Medulla oblongata (tissue), 1 donor: ENCODE measurements around the gene DGKI.

ENCODE experiments used
- DNase-seq: peaks from one replicate; pipeline ENCODE4 v3.0.0-alpha.2; 2015; ENCODE audit errors: extremely low spot score

DGKI gene

GRCh38 chr7:137871170-137871915 lies 24.6 kb upstream of the DGKI start:
- DNase-seq = no peak

GRCh38 chr7:137870684-137871083 lies 23.9 kb upstream of the DGKI start:
- no peak for DNase-seq

GRCh38 chr7:137870078-137870477 lies 23.3 kb upstream of the DGKI start:
- no peak for DNase-seq

GRCh38 chr7:137869260-137869659 lies 22.5 kb upstream of the DGKI start:
- DNase-seq = no peak

GRCh38 chr7:137867289-137867688 lies 20.5 kb upstream of the DGKI start:
- no peak for DNase-seq

GRCh38 chr7:137865764-137866163 lies 19.0 kb upstream of the DGKI start:
- no peak for DNase-seq

GRCh38 chr7:137862964-137863363 lies 16.2 kb upstream of the DGKI start:
- no peak for DNase-seq

- DNase-seq = no peak
Measured at GRCh38 chr7:137862358-137862757, 15.6 kb upstream of the DGKI start.

- no peak for DNase-seq
Measured at GRCh38 chr7:137860542-137860941, 13.8 kb upstream of the DGKI start.

GRCh38 chr7:137853053-137853452 lies 6.3 kb upstream of the DGKI start:
- no peak for DNase-seq

GRCh38 chr7:137852108-137852507 lies 5.3 kb upstream of the DGKI start:
- DNase-seq = no peak

GRCh38 chr7:137850972-137851945 lies 4.5 kb upstream of the DGKI start:
- DNase-seq = no peak

GRCh38 chr7:137850571-137850970 lies 3.8 kb upstream of the DGKI start:
- no peak for DNase-seq

GRCh38 chr7:137848095-137848494 lies 1.3 kb upstream of the DGKI start:
- DNase-seq = no peak

- DNase-seq = no peak
Measured at GRCh38 chr7:137847568-137848050, 835 bp upstream of the DGKI start.

- DNase-seq = no peak
Measured at GRCh38 chr7:137846549-137846826, 286 bp downstream of the DGKI start.

GRCh38 chr7:137844677-137845425 lies 1.9 kb downstream of the DGKI start:
- no peak for DNase-seq

GRCh38 chr7:137839903-137840779 lies 6.6 kb downstream of the DGKI start:
- DNase-seq = no peak

- DNase-seq = no peak
Measured at GRCh38 chr7:137838706-137839315, 8.0 kb downstream of the DGKI start.

- DNase-seq = no peak
Measured at GRCh38 chr7:137836541-137836940, 10.2 kb downstream of the DGKI start.

- DNase-seq = no peak
Measured at GRCh38 chr7:137836113-137836509, 10.7 kb downstream of the DGKI start.
